Effector memory CD8-positive, alpha-beta T cell (primary cell): ENCODE measurements around the gene KLF2.
"Not testable (repeated sequence)": the region's sequence is repeated elsewhere in the genome, so short reads cannot be mapped to it uniquely, and the experiment has no call there.

Experiments used
- ATAC-seq: fragments of 150-1000 bp; cut with Tn5 transposase; replicated peaks from 2 replicates; pipeline ENCODE4 v1.10.0; 2021; ENCODE audit warnings: mild to moderate bottlenecking, moderate library complexity
- DNase-seq, 3 experiments: peaks; one replicate each; pipeline ENCODE4 v3.0.0; 2021
- H3K27ac Mint-ChIP-seq, 2 donors: one replicate each; pipeline ENCODE4 v1.8.0; 2022; ENCODE audit warnings: mild to moderate bottlenecking in 2 of 2, mixed read lengths in 2 of 2, moderate library complexity in 2 of 2
- H3K27me3 Mint-ChIP-seq, 2 donors: one replicate each; pipeline ENCODE4 v1.8.0; 2022; ENCODE audit warnings: mixed read lengths in 2 of 2
- H3K36me3 Mint-ChIP-seq: one replicate; pipeline ENCODE4 v1.8.0; 2022; ENCODE audit warnings: mild to moderate bottlenecking, moderate library complexity, mixed read lengths; ENCODE audit not compliant: insufficient read depth
- H3K4me1 Mint-ChIP-seq, 2 donors: one replicate each; pipeline ENCODE4 v1.8.0; 2022; ENCODE audit warnings: low read depth in 2 of 2, mixed read lengths in 2 of 2
- H3K4me3 Mint-ChIP-seq, 2 donors: one replicate each; pipeline ENCODE4 v1.8.0; 2022; ENCODE audit warnings: mild to moderate bottlenecking in 2 of 2, mixed read lengths in 2 of 2, moderate library complexity in 2 of 2
- H3K9me3 Mint-ChIP-seq, 2 donors: one replicate each; pipeline ENCODE4 v1.8.0; 2022; ENCODE audit warnings: mixed read lengths in 2 of 2

The KLF2 gene

GRCh38 chr19:16296713-16297112 lies 27.9 kb upstream of the KLF2 start:
- Mint-ChIP-seq H3K4me1 (peaks cover 3 to 5% of the 10 kb centered on the region in 2 donors), H3K27ac (no peak overlapping the region), H3K36me3 (no peaks in the 10 kb centered on the region), H3K4me3 (no peak overlapping the region), H3K9me3 (no peaks in the 10 kb centered on the region), H3K27me3 (no peaks in the 10 kb centered on the region)
- DNase-seq (no peak), ATAC-seq (no peak)

- Mint-ChIP-seq H3K36me3 (no peaks in the 10 kb centered on the region), H3K4me1 (peaks cover 3 to 5% of the 10 kb centered on the region in 2 donors), H3K9me3 (no peaks in the 10 kb centered on the region), H3K27me3 (no peaks in the 10 kb centered on the region), H3K27ac (no peak overlapping the region), H3K4me3 (no peak overlapping the region)
- DNase-seq (no peak), ATAC-seq (peak; percentile 42)
Measured at GRCh38 chr19:16297575-16298178, 26.9 kb upstream of the KLF2 start.

DNA sequence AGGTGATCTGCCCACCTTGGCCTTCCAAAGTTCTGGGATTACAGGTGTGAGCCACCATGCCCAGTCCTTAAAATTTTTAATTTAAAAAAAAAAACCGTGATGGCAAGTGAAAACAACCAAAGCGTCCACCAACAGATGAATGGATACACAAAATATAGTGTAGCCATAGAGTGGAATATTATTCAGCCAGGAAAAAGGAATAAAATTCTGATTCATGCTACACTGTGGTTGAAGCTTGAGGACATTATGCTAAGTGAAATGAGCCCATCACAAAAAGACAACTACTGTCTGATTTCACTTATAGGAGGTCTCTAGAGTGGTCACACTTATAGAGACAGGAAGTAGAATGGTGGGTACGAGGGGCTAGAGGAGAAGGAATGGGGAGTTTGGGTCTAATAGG lies 26.3 kb upstream of the KLF2 start:
- H3K27ac Mint-ChIP-seq = no peak overlapping the region
- H3K36me3 Mint-ChIP-seq = no peaks in the 10 kb centered on the region
- H3K9me3 Mint-ChIP-seq = no peaks in the 10 kb centered on the region
- no peak overlapping the region for H3K4me3 Mint-ChIP-seq
- no peak for DNase-seq
- ATAC-seq = no peak
- peaks cover 3 to 5% of the 10 kb centered on the region in 2 donors for H3K4me1 Mint-ChIP-seq
- H3K27me3 Mint-ChIP-seq = no peaks in the 10 kb centered on the region

- Mint-ChIP-seq H3K9me3 (no peaks in the 10 kb centered on the region), H3K4me3 (no peak overlapping the region), H3K27ac (no peak overlapping the region), H3K27me3 (no peaks in the 10 kb centered on the region), H3K4me1 (peaks cover 3 to 5% of the 10 kb centered on the region in 2 donors), H3K36me3 (no peaks in the 10 kb centered on the region)
- no peak for DNase-seq
- no peak for ATAC-seq
Measured at GRCh38 chr19:16301999-16302694, 22.5 kb upstream of the KLF2 start.

DNA sequence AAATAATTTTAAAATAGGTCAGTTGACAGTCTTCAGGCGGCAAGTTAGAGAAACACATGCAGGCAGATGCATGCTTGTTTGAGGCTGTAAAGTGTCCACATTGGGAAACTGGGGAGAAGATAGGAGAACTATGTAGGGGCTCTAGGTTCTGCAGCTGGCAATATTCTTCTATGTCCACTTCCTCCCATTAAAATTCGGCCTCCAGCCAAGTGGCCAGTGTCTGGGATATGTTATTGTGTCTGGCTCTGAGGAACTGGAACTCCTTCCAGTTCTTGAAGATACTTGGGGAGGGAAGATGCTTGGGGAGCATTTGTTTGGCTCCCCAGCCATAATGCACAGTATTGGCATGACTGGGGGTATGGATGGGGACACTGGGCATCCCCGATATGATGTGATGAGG lies 20.9 kb upstream of the KLF2 start:
- H3K4me1 Mint-ChIP-seq = no peaks in the 10 kb centered on the region
- ATAC-seq = no peak
- H3K4me3 Mint-ChIP-seq = no peak overlapping the region

DNA sequence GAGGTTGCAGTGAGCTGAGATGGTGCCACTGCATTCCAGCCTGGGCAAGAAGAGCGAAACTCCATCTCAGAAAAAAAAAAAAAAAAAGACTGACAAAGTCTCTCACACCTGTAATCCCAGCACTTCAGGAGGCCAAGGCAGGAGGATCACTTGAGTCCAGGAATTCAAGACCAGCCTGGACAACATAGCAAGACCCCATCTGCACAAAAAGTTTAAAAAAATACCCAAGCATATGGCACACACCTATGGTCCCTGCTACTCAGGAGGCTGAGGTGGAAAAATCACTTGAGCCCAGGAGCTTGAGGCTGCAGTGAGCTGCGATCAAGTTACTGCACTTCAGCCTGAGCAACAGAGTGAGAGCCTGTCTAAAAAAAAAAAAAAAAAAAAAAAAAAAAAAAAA lies 20.1 kb upstream of the KLF2 start:
- not testable (repeated sequence) for DNase-seq, H3K4me1 Mint-ChIP-seq, H3K27me3 Mint-ChIP-seq, H3K9me3 Mint-ChIP-seq, ATAC-seq, H3K4me3 Mint-ChIP-seq, H3K36me3 Mint-ChIP-seq, H3K27ac Mint-ChIP-seq

More for the DNA sequence above, 20.9 kb upstream of the KLF2 start:
- Mint-ChIP-seq H3K27me3 (no peaks in the 10 kb centered on the region), H3K9me3 (no peaks in the 10 kb centered on the region), H3K27ac (no peak overlapping the region), H3K36me3 (no peaks in the 10 kb centered on the region)
- no peak for DNase-seq

DNA sequence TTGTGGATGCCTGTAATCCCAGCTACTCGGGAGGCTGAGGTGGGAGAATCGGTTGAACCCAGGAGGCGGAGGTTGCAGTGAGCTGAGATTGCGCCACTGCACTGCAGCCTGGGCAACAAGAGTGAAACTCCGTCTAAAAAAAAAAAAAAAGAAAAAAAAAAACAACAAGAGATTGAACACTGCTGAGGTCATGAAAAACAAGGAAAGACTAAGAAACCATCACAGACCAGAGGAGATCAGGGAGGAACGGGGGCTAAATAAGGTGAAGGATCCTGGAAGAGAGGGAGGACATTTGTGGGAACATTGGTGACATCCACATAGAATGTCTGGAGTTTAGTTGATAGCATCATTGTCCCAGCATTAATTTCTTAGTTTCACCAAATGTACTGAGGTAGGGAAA lies 19.6 kb upstream of the KLF2 start:
- not testable (repeated sequence) for ATAC-seq, H3K9me3 Mint-ChIP-seq, H3K4me1 Mint-ChIP-seq, H3K27ac Mint-ChIP-seq, H3K4me3 Mint-ChIP-seq, DNase-seq, H3K36me3 Mint-ChIP-seq, H3K27me3 Mint-ChIP-seq

GRCh38 chr19:16306728-16307402 lies 17.8 kb upstream of the KLF2 start:
- H3K4me3 Mint-ChIP-seq = no peak overlapping the region
- no peak for ATAC-seq
- no peaks in the 10 kb centered on the region for H3K9me3 Mint-ChIP-seq

DNA sequence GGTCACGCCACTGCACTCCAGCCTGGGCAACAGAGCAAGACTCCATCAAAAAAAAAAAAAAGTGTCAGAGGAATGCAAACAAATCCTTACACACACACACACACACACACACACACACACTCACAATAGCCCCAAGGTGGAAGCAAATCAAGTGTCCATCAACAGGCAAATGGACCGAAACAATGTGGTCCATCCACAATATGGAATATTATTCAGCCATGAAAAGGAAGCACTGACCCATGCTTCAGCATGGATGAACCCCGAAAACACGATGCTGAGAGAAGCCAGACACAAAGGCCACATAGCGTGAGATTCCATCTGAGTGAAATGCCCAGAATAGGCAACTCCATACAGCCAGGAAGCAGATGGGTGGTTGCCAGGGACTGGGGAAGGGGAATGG lies 16.5 kb upstream of the KLF2 start:
- ATAC-seq = no peak
- H3K4me1 Mint-ChIP-seq = no peaks in the 10 kb centered on the region
- DNase-seq = no peak
- H3K27ac Mint-ChIP-seq = no peak overlapping the region
- H3K9me3 Mint-ChIP-seq = no peaks in the 10 kb centered on the region
- H3K27me3 Mint-ChIP-seq = no peaks in the 10 kb centered on the region
- peaks cover 2% of the 10 kb centered on the region for H3K36me3 Mint-ChIP-seq
- H3K4me3 Mint-ChIP-seq = no peak overlapping the region

More at GRCh38 chr19:16306728-16307402, 17.8 kb upstream of the KLF2 start:
- Mint-ChIP-seq H3K36me3 (peaks cover 2% of the 10 kb centered on the region), H3K27me3 (no peaks in the 10 kb centered on the region), H3K4me1 (no peaks in the 10 kb centered on the region), H3K27ac (peak overlapping the region in 1 of 2 donors; percentile 32)
- DNase-seq = no peak

DNA sequence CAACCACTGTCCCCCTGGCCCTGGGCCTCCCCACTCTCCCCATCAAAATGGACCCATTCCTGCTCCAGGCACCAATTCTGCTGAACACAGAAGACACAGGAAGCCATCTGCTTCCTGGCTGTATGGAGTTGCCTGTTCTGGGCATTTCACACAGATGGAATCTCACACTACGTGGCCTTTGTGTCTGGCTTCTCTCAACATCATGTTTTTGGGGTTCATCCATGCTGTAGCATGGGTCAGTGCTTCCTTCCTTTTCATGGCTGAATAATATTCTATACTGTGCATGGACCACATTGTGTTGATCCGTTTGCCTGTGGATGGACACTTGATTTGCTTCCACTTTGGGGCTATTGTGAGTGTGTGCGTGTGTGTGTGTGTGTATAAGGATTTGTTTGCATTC lies 15.0 kb upstream of the KLF2 start:
- Mint-ChIP-seq H3K9me3 (no peaks in the 10 kb centered on the region), H3K27ac (no peak overlapping the region), H3K4me3 (no peak overlapping the region), H3K36me3 (peaks cover 2% of the 10 kb centered on the region), H3K4me1 (no peaks in the 10 kb centered on the region), H3K27me3 (no peaks in the 10 kb centered on the region)
- DNase-seq (no peak), ATAC-seq (no peak)

- Mint-ChIP-seq H3K27ac (peak overlapping the region in 1 of 2 donors; percentile 49), H3K9me3 (no peaks in the 10 kb centered on the region), H3K4me3 (no peak overlapping the region), H3K4me1 (peaks cover 4 to 8% of the 10 kb centered on the region in 2 donors), H3K27me3 (no peaks in the 10 kb centered on the region), H3K36me3 (peaks cover 5% of the 10 kb centered on the region)
- ATAC-seq = no peak
- DNase-seq = no peak
Measured at GRCh38 chr19:16315825-16316505, 8.7 kb upstream of the KLF2 start.

- ATAC-seq = no peak
- Mint-ChIP-seq H3K4me1 (peaks cover 6 to 8% of the 10 kb centered on the region in 2 donors), H3K27me3 (no peaks in the 10 kb centered on the region), H3K27ac (no peak overlapping the region), H3K9me3 (no peaks in the 10 kb centered on the region), H3K36me3 (peaks cover 5% of the 10 kb centered on the region), H3K4me3 (no peak overlapping the region)
- DNase-seq = no peak
Measured at GRCh38 chr19:16316506-16316882, 8.1 kb upstream of the KLF2 start.

GRCh38 chr19:16319481-16319880 lies 5.1 kb upstream of the KLF2 start:
- Mint-ChIP-seq H3K27ac (peak overlapping the region in 1 of 2 donors; percentile 53), H3K27me3 (no peaks in the 10 kb centered on the region), H3K9me3 (no peaks in the 10 kb centered on the region), H3K4me3 (no peak overlapping the region), H3K36me3 (peaks cover 17% of the 10 kb centered on the region), H3K4me1 (peaks cover 21 to 22% of the 10 kb centered on the region in 2 donors)
- DNase-seq (peak in 2 of 3 experiments; percentile 18 to 22), ATAC-seq (peak; percentile 15)
